SK-N-SH treated with all-trans-retinoic acid at 6 μM for 48 hours (cell line): Measurements from ENCODE around the gene BCAR3.

Experiments used
- ATAC-seq: fragments of 200-7000 bp; cut with Tn5 transposase; 3 replicates; pipeline ENCODE4 v1.9.1; 2020; ENCODE audit warnings: mild to moderate bottlenecking, moderate library complexity
- ARNTL ChIP-seq: fragments of 450-650 bp; formaldehyde crosslinking; IDR thresholded peaks from 2 replicates; pipeline ENCODE4 v1.5.0; 2020; ENCODE audit warnings: low read depth, mild to moderate bottlenecking, moderate library complexity, borderline replicate concordance
- BACH2 ChIP-seq: fragments of 250-450 bp; sonication (Bioruptor Pico); IDR thresholded peaks from 2 replicates; pipeline ENCODE4 v1.9.0; 2021; ENCODE audit warnings: mild to moderate bottlenecking, borderline replicate concordance
- CREB5 ChIP-seq: fragments of 250-450 bp; sonication (Bioruptor Pico); IDR thresholded peaks from 2 replicates; pipeline ENCODE4 v1.5.1; 2020; ENCODE audit warnings: low read depth, mild to moderate bottlenecking, moderate library complexity
- CSDC2 ChIP-seq: fragments of 250-450 bp; sonication (Bioruptor Pico); IDR thresholded peaks from 2 replicates; pipeline ENCODE4 v1.5.0; 2020; ENCODE audit warnings: mild to moderate bottlenecking, moderate library complexity
- CSRNP3 ChIP-seq: fragments of 250-450 bp; sonication (Bioruptor Pico); IDR thresholded peaks from 2 replicates; pipeline ENCODE4 v1.5.1; 2021; ENCODE audit warnings: mild to moderate bottlenecking, moderate library complexity
- ESRRG ChIP-seq: fragments of 250-450 bp; sonication (Bioruptor Pico); IDR thresholded peaks from 2 replicates; pipeline ENCODE4 v1.6.1; 2021; ENCODE audit warnings: mild to moderate bottlenecking
- GLIS3 ChIP-seq: fragments of 250-450 bp; sonication (Bioruptor Pico); IDR thresholded peaks from 2 replicates; pipeline ENCODE4 v1.5.0; 2020; ENCODE audit warnings: mild to moderate bottlenecking, moderate library complexity
- ISL1 ChIP-seq: fragments of 250-450 bp; sonication (Bioruptor Pico); IDR thresholded peaks from 2 replicates; pipeline ENCODE4 v2.1.2; 2022; ENCODE audit warnings: mild to moderate bottlenecking, moderate library complexity
- OSR1 ChIP-seq: fragments of 250-450 bp; sonication (Bioruptor Pico); IDR thresholded peaks from 2 replicates; pipeline ENCODE4 v1.8.0; 2022; ENCODE audit warnings: moderate library complexity, mild to moderate bottlenecking, inconsistent platforms
- PATZ1 ChIP-seq: fragments of 250-450 bp; sonication (Bioruptor Pico); IDR thresholded peaks from 2 replicates; pipeline ENCODE4 v1.8.0; 2020; ENCODE audit warnings: mild to moderate bottlenecking, moderate library complexity, borderline replicate concordance
- PPARA ChIP-seq: fragments of 250-450 bp; sonication (Bioruptor Pico); IDR thresholded peaks from 2 replicates; pipeline ENCODE4 v1.5.0; 2020; ENCODE audit warnings: mild to moderate bottlenecking, borderline replicate concordance
- RARB ChIP-seq: fragments of 250-450 bp; sonication (Bioruptor Pico); IDR thresholded peaks from 2 replicates; pipeline ENCODE4 v1.8.0; 2021; ENCODE audit warnings: mild to moderate bottlenecking, moderate library complexity
- SNAI2 ChIP-seq: fragments of 250-450 bp; sonication (Bioruptor Pico); IDR thresholded peaks from 2 replicates; pipeline ENCODE4 v1.5.0; 2020; ENCODE audit warnings: mild to moderate bottlenecking, moderate library complexity
- TOX ChIP-seq: fragments of 250-450 bp; sonication (Bioruptor Pico); IDR thresholded peaks from 2 replicates; pipeline ENCODE4 v1.8.0; 2021; ENCODE audit warnings: mild to moderate bottlenecking, moderate library complexity, borderline replicate concordance
- ZC3H10 ChIP-seq: fragments of 250-450 bp; sonication (Bioruptor Pico); IDR thresholded peaks from 2 replicates; pipeline ENCODE4 v1.5.1; 2021; ENCODE audit warnings: mild to moderate bottlenecking, moderate library complexity
- ZFP3 ChIP-seq: fragments of 250-450 bp; sonication (Bioruptor Pico); IDR thresholded peaks from 2 replicates; pipeline ENCODE4 v1.5.0; 2020; ENCODE audit warnings: mild to moderate bottlenecking, moderate library complexity
- ZFP30 ChIP-seq: fragments of 450-650 bp; formaldehyde crosslinking; IDR thresholded peaks from 2 replicates; pipeline ENCODE4 v1.5.0; 2022; ENCODE audit warnings: mild to moderate bottlenecking, moderate library complexity
- ZNF565 ChIP-seq: fragments of 450-650 bp; formaldehyde crosslinking; conservative IDR thresholded peaks from 2 replicates; pipeline ENCODE4 v1.5.0; 2020; ENCODE audit warnings: low read depth, mild to moderate bottlenecking, moderate library complexity
- ZNF70 ChIP-seq: fragments of 450-650 bp; formaldehyde crosslinking; IDR thresholded peaks from 2 replicates; pipeline ENCODE4 v1.5.0; 2020; ENCODE audit warnings: mild to moderate bottlenecking, moderate library complexity
- ZNF8 ChIP-seq: fragments of 450-650 bp; formaldehyde crosslinking; IDR thresholded peaks from 2 replicates; pipeline ENCODE4 v1.5.0; 2020; ENCODE audit warnings: mild to moderate bottlenecking, moderate library complexity
- TF ChIP-seq, protein P1 (sequence below): fragments of 250-450 bp; sonication (Bioruptor Pico); IDR thresholded peaks from 2 replicates; pipeline ENCODE4 v1.5.0; 2020; ENCODE audit warnings: mild to moderate bottlenecking, moderate library complexity
- TF ChIP-seq, protein P2 (sequence below): fragments of 250-450 bp; sonication (Bioruptor Pico); IDR thresholded peaks from 2 replicates; pipeline ENCODE4 v1.8.0; 2021; ENCODE audit warnings: low read depth, mild to moderate bottlenecking, moderate library complexity, borderline replicate concordance

The BCAR3 gene

DNA sequence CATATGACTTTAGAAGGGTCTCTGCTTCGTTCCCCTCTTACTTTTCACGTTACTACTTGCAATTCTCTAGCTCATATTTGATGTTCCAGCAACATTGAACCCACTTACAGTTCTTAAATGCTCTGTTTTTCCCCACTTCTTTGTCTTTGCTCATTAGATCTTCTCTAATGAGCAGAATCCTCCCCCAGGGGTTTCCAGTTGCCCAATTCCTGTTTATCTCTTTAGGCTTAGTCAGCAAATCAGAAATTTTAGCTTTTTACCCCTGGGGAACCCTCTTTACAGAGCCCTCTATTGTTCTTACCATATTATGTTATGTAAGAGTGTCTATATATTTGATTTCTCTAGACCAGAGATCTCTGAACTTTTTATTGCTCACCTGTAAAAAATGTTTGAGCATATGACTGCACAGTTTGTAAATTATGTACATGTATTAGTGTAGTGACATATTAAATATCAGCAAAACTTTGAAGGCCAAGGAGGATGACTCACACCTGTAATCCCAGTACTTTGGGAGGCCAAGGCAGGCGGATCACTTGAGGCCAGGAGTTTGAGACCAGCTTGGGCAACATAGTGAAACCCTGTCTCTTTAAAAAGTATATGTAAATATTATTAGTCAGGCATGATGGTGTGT is 162.3 kb downstream of the BCAR3 start:
- TF ChIP-seq, protein P1, sequence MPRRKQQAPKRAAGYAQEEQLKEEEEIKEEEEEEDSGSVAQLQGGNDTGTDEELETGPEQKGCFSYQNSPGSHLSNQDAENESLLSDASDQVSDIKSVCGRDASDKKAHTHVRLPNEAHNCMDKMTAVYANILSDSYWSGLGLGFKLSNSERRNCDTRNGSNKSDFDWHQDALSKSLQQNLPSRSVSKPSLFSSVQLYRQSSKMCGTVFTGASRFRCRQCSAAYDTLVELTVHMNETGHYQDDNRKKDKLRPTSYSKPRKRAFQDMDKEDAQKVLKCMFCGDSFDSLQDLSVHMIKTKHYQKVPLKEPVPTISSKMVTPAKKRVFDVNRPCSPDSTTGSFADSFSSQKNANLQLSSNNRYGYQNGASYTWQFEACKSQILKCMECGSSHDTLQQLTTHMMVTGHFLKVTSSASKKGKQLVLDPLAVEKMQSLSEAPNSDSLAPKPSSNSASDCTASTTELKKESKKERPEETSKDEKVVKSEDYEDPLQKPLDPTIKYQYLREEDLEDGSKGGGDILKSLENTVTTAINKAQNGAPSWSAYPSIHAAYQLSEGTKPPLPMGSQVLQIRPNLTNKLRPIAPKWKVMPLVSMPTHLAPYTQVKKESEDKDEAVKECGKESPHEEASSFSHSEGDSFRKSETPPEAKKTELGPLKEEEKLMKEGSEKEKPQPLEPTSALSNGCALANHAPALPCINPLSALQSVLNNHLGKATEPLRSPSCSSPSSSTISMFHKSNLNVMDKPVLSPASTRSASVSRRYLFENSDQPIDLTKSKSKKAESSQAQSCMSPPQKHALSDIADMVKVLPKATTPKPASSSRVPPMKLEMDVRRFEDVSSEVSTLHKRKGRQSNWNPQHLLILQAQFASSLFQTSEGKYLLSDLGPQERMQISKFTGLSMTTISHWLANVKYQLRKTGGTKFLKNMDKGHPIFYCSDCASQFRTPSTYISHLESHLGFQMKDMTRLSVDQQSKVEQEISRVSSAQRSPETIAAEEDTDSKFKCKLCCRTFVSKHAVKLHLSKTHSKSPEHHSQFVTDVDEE (CRISPR knock-in tag), result no peak
- TF ChIP-seq ZC3H10 (CRISPR knock-in tag), result no peak
- no peak for TF ChIP-seq PATZ1
- TF ChIP-seq TOX, result no peak
- TF ChIP-seq ZNF8 (CRISPR knock-in tag), result no peak
- TF ChIP-seq ZFP30, result no peak
- no peak for TF ChIP-seq ZFP3 (CRISPR knock-in tag)
- TF ChIP-seq ARNTL (CRISPR knock-in tag), result no peak
- no peak for TF ChIP-seq OSR1 (CRISPR knock-in tag)
- TF ChIP-seq CSDC2 (CRISPR knock-in tag), result no peak
- no peak for TF ChIP-seq RARB (CRISPR knock-in tag)
- no peak for TF ChIP-seq ZNF565
- TF ChIP-seq ESRRG, result no peak
- TF ChIP-seq CREB5, result no peak
- no peak for TF ChIP-seq ZNF70
- TF ChIP-seq ISL1 (CRISPR knock-in tag), result no peak
- TF ChIP-seq, all 23 proteins: peak for 0
- ATAC-seq, result peak; percentile 39; the same call in 2 of the 3 replicates

- ATAC-seq, result no peak
- no peak for TF ChIP-seq OSR1 (CRISPR knock-in tag)
- peak; percentile 39 for TF ChIP-seq ISL1 (CRISPR knock-in tag)
Observed at GRCh38 chr1:93518516-93518915, 163.1 kb downstream of the BCAR3 start.

DNA sequence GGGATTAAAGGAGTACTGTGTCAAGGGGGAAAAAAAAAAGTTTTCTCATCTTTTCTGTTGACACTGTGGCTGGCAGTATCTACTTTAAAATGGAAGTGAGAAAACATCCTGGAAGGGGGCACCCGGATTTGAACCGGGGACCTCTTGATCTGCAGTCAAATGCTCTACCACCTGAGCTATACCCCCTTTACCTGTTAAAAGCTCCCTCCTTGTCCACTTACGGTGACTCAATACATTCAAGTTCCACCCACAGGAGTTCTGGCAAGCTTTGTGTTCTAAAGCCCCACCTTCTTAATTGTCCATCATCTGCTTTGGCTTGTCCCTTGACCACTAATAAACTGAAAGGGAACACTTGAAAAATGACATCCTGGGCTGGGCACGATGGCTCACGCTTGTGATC is 165.5 kb downstream of the BCAR3 start:
- ATAC-seq, result no peak
- TF ChIP-seq PPARA (CRISPR knock-in tag), result no peak
- TF ChIP-seq ESRRG, result no peak
- no peak for TF ChIP-seq GLIS3 (CRISPR knock-in tag)
- TF ChIP-seq SNAI2 (CRISPR knock-in tag), result no peak
- TF ChIP-seq CSRNP3 (CRISPR knock-in tag), result no peak
- no peak for TF ChIP-seq BACH2 (CRISPR knock-in tag)
- TF ChIP-seq, protein P2, sequence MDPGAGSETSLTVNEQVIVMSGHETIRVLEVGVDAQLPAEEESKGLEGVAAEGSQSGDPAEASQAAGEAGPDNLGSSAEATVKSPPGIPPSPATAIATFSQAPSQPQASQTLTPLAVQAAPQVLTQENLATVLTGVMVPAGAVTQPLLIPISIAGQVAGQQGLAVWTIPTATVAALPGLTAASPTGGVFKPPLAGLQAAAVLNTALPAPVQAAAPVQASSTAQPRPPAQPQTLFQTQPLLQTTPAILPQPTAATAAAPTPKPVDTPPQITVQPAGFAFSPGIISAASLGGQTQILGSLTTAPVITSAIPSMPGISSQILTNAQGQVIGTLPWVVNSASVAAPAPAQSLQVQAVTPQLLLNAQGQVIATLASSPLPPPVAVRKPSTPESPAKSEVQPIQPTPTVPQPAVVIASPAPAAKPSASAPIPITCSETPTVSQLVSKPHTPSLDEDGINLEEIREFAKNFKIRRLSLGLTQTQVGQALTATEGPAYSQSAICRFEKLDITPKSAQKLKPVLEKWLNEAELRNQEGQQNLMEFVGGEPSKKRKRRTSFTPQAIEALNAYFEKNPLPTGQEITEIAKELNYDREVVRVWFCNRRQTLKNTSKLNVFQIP, result no peak
- no peak for TF ChIP-seq ZC3H10 (CRISPR knock-in tag)
- no peak for TF ChIP-seq ZFP30
- TF ChIP-seq CREB5, result no peak
- TF ChIP-seq RARB (CRISPR knock-in tag), result no peak
- no peak for TF ChIP-seq TOX
- no peak for TF ChIP-seq ZNF8 (CRISPR knock-in tag)
- TF ChIP-seq OSR1 (CRISPR knock-in tag), result no peak
- TF ChIP-seq CSDC2 (CRISPR knock-in tag), result no peak
- TF ChIP-seq ZNF565, result no peak
- TF ChIP-seq ZFP3 (CRISPR knock-in tag), result no peak
- TF ChIP-seq, protein P1 (CRISPR knock-in tag), result no peak
